IPS-15b (cell line): Measurements from ENCODE around the gene CDK16.

ENCODE experiments used
- H3K27me3 ChIP-seq: one replicate; pipeline ENCODE4 v1.6.1; 2013; ENCODE audit warnings: low read length; ENCODE audit not compliant: control insufficient read depth, insufficient read depth
- H3K36me3 ChIP-seq: one replicate; pipeline ENCODE4 v1.6.1; 2013; ENCODE audit warnings: low read length; ENCODE audit not compliant: control insufficient read depth, insufficient read depth
- H3K4me1 ChIP-seq: one replicate; pipeline ENCODE4 v1.6.1; 2013; ENCODE audit warnings: mild to moderate bottlenecking, low read length; ENCODE audit not compliant: control insufficient read depth, insufficient read depth
- H3K4me3 ChIP-seq: one replicate; pipeline ENCODE4 v1.5.1; 2013; ENCODE audit warnings: low read depth, low read length
- H3K9ac ChIP-seq: one replicate; pipeline ENCODE4 v1.6.1; 2013; ENCODE audit warnings: low read depth, mild to moderate bottlenecking, low read length
- H3K9me3 ChIP-seq: one replicate; pipeline ENCODE4 v1.6.1; 2013; ENCODE audit warnings: mild to moderate bottlenecking, low read length; ENCODE audit not compliant: control insufficient read depth, insufficient read depth

The CDK16 gene

GRCh38 chrX:47176101-47176740 is 42.3 kb upstream of the CDK16 start:
- Histone ChIP-seq H3K9me3 (no peaks in the 10 kb centered on the region), H3K36me3 (peaks cover 63% of the 10 kb centered on the region), H3K4me3 (no peak overlapping the region), H3K9ac (peak overlapping the region; percentile 24), H3K4me1 (no peaks in the 10 kb centered on the region), H3K27me3 (no peaks in the 10 kb centered on the region)

- Histone ChIP-seq H3K27me3 (no peaks in the 10 kb centered on the region), H3K9me3 (no peaks in the 10 kb centered on the region), H3K36me3 (peaks cover 67% of the 10 kb centered on the region), H3K4me3 (no peak overlapping the region), H3K4me1 (no peaks in the 10 kb centered on the region), H3K9ac (no peak overlapping the region)
Measured at GRCh38 chrX:47177079-47177478, 41.4 kb upstream of the CDK16 start.

GRCh38 chrX:47178337-47178736 is 40.1 kb upstream of the CDK16 start:
- H3K9me3 ChIP-seq, result no peaks in the 10 kb centered on the region
- peaks cover 65% of the 10 kb centered on the region for H3K36me3 ChIP-seq
- H3K27me3 ChIP-seq, result no peaks in the 10 kb centered on the region
- no peak overlapping the region for H3K4me3 ChIP-seq
- no peaks in the 10 kb centered on the region for H3K4me1 ChIP-seq
- no peak overlapping the region for H3K9ac ChIP-seq

DNA sequence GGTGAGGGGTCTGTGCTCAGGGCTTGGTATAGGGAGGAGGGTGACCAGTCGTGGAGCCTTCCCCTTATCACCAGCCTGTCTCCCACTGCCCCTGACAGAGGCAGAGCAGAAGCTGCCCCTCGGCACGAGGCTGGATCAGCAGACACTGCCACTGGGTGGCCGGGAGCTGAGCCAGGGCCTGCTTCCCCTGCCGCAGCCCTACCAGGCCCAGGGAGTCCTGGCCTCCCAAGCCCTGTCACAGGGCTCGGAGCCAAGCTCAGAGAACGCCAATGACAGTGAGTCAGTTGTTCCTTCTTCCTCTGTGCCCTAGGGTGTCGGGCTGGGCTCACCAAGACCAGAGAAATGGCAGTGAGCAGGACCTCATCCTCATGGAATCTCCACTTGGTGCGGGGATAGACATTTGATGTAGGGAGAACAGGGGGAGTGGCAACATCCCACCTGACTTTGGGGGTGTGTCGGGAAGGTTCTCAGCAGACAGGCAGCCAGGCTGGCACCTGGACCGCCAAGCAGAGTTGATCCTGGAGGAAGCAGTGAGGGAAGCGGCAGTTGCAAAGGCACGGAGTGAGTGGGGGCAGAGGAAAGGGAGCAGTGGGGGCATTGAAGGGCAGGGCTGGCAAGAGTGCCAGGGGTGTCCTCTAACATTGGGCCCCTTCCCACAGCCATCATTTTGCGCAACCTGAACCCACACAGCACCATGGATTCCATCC is 39.1 kb upstream of the CDK16 start:
- Histone ChIP-seq H3K4me1 (no peaks in the 10 kb centered on the region), H3K27me3 (no peaks in the 10 kb centered on the region), H3K4me3 (no peak overlapping the region), H3K36me3 (peaks cover 59% of the 10 kb centered on the region), H3K9me3 (no peaks in the 10 kb centered on the region), H3K9ac (no peak overlapping the region)

GRCh38 chrX:47179928-47180255 is 38.6 kb upstream of the CDK16 start:
- peaks cover 56% of the 10 kb centered on the region for H3K36me3 ChIP-seq
- no peaks in the 10 kb centered on the region for H3K27me3 ChIP-seq
- no peak overlapping the region for H3K4me3 ChIP-seq
- H3K9me3 ChIP-seq, result no peaks in the 10 kb centered on the region
- no peaks in the 10 kb centered on the region for H3K4me1 ChIP-seq
- H3K9ac ChIP-seq, result no peak overlapping the region

DNA sequence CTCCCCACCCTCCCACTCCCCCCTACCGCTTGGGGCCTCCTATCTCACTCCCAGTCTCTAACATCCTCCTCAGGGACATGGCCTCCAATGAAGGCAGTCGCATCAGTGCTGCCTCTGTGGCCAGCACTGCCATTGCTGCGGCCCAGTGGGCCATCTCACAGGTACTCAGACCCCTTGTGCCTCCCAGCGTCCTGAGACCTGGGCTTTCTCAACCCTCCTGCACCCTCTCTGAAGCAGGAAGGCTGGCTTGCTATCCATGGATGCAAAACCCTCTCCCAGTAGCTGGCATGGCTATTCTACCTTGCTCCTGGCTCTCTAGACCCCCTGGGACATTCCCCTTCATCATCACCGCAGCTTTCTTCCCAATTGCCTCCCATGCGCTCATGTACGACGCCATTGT is 38.1 kb upstream of the CDK16 start:
- Histone ChIP-seq H3K9ac (no peak overlapping the region), H3K4me1 (no peaks in the 10 kb centered on the region), H3K4me3 (no peak overlapping the region), H3K9me3 (no peaks in the 10 kb centered on the region), H3K36me3 (peaks cover 55% of the 10 kb centered on the region), H3K27me3 (no peaks in the 10 kb centered on the region)

- H3K36me3 ChIP-seq, result peaks cover 54% of the 10 kb centered on the region
Measured at GRCh38 chrX:47181301-47181700, 37.2 kb upstream of the CDK16 start.

DNA sequence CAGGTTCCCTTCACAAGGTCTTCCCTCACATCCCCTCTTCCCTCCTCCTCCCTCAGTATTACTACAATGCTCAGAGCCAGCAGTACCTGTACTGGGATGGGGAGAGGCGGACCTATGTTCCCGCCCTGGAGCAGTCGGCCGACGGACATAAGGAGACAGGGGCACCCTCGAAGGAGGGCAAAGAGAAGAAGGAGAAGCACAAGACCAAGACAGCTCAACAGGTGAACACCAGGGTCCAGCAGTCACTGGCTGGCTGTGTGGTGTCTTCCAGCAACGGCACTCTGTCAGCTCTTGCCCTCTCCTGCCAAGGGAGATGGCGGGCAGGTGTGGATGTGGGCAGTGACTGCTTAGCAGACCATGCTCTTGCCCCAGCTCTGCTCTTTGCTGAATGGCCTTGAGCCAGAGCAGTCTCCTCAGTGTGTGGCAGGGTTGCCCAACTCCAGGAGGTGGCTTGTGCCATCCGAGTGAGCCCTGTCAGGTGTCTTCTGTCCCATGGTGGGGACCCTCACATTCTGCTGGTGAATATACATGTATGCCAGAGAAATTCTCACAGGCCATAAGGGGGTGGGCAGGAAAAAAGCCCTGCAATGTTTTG is 36.3 kb upstream of the CDK16 start:
- Histone ChIP-seq H3K9ac (no peak overlapping the region), H3K4me1 (no peaks in the 10 kb centered on the region), H3K36me3 (peaks cover 51% of the 10 kb centered on the region), H3K4me3 (no peak overlapping the region), H3K9me3 (no peaks in the 10 kb centered on the region), H3K27me3 (no peaks in the 10 kb centered on the region)

More at GRCh38 chrX:47181301-47181700, 37.2 kb upstream of the CDK16 start:
- no peaks in the 10 kb centered on the region for H3K9me3 ChIP-seq
- no peak overlapping the region for H3K9ac ChIP-seq
- no peaks in the 10 kb centered on the region for H3K27me3 ChIP-seq
- no peak overlapping the region for H3K4me3 ChIP-seq
- H3K4me1 ChIP-seq, result no peaks in the 10 kb centered on the region

DNA sequence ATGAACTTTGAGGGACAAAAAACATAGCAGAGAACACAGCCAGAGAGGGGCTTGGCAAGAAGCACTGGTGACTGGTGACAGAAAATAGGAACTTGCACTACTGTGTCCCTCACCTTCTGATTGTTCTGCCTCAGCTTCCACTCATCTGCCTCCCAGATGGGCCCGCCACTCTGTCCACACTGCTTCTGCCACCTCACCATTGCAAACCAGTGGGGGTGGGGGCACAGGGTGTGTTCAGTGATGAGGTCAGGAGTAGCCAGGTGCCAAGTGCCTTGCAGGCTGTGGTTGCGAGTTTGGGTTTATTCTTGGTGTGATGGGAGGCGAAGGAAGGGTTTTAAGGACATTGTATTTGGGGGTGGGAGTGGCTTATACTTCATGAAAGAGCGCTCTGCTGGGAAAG is 34.0 kb upstream of the CDK16 start:
- Histone ChIP-seq H3K4me3 (no peak overlapping the region), H3K9ac (no peak overlapping the region), H3K27me3 (no peaks in the 10 kb centered on the region), H3K9me3 (no peaks in the 10 kb centered on the region), H3K4me1 (no peaks in the 10 kb centered on the region), H3K36me3 (peaks cover 38% of the 10 kb centered on the region)

- Histone ChIP-seq H3K27me3 (no peaks in the 10 kb centered on the region), H3K36me3 (peaks cover 33% of the 10 kb centered on the region), H3K4me1 (peaks cover under 1% of the 10 kb centered on the region), H3K9ac (no peak overlapping the region), H3K4me3 (no peak overlapping the region), H3K9me3 (no peaks in the 10 kb centered on the region)
Measured at GRCh38 chrX:47185241-47185640, 33.2 kb upstream of the CDK16 start.

- Histone ChIP-seq H3K4me1 (peaks cover 3% of the 10 kb centered on the region), H3K9ac (no peak overlapping the region), H3K4me3 (no peak overlapping the region), H3K27me3 (no peaks in the 10 kb centered on the region), H3K9me3 (no peaks in the 10 kb centered on the region), H3K36me3 (peaks cover 33% of the 10 kb centered on the region)
Measured at GRCh38 chrX:47186096-47186740, 32.3 kb upstream of the CDK16 start.
